HepG2 (cell line): ENCODE measurements around the gene PCGF3. TPM values are rescaled to one million over a fixed set of nuclear protein-coding genes. Genes with fewer than 3 reads are reported as not detected.
A peak's percentile ranks its signal among the peaks of the same experiment; 100 is the strongest.

Experiments used
- BHLHE40 ChIP-seq: IDR thresholded peaks from 2 replicates; pipeline ENCODE4 v1.6.1; 2011; ENCODE audit warnings: low read length, improper control_type of control experiment
- HNRNPLL ChIP-seq: fragments of 200-400 bp; formaldehyde crosslinking; IDR thresholded peaks from 2 replicates; pipeline ENCODE4 v1.6.1; 2017; ENCODE audit warnings: mild to moderate bottlenecking, low read depth, low read length; ENCODE audit not compliant: poor library complexity, severe bottlenecking
- JUN ChIP-seq: sonication (generic); formaldehyde crosslinking; IDR thresholded peaks from 2 replicates; pipeline ENCODE4 v1.4.0; 2020; ENCODE audit warnings: mild to moderate bottlenecking, missing genetic modification reagents
- ZNF230 ChIP-seq: sonication (generic); formaldehyde crosslinking; IDR thresholded peaks from 2 replicates; pipeline ENCODE4 v1.4.0; 2020; ENCODE audit warnings: mild to moderate bottlenecking, missing genetic modification reagents
- polyA plus RNA-seq, 8 experiments: library from polyadenylated mRNA; depleted of rRNA in 3 of 8; stranded (reverse) in 7 of 8; unstranded in 1 of 8; fragments of >200 nt; fragmentation: Illumina TruSeq in 4 of 8; extraction: Trizol in 4 of 8; gene quantifications; 2 replicates each; pipeline versions ENCODE4 v1.2.1 to v1.2.3, GENCODE V29; 2011 to 2016; ENCODE audit warnings: low read depth in 4 of 8, missing spikeins in 1 of 8, mixed read lengths in 1 of 8; ENCODE audit not compliant: insufficient read depth in 1 of 8
- total RNA-seq, 5 experiments: library from RNA; depleted of rRNA; stranded (reverse); fragments of >200 nt; fragmentation: Illumina TruSeq; extraction: Trizol; gene quantifications; 2 replicates each; pipeline ENCODE4 v1.2.3, GENCODE V29; 2016; ENCODE audit warnings: low read depth in 1 of 5
- TF ChIP-seq, protein P1 (sequence below): sonication (generic); formaldehyde crosslinking; IDR thresholded peaks from 2 replicates; pipeline ENCODE4 v1.4.0; 2020; ENCODE audit warnings: mild to moderate bottlenecking, missing genetic modification reagents
- TF ChIP-seq, protein P2 (sequence below), 2 experiments: fragments of 450-650 bp in 1 of 2; sonication (generic) in 1 of 2; formaldehyde crosslinking in 1 of 2; IDR thresholded peaks; 2 replicates each; pipeline versions ENCODE4 v1.6.1 to v1.8.0; 2016 to 2022; ENCODE audit warnings: antibody characterized with exemption in 1 of 2, mild to moderate bottlenecking in 1 of 2, missing genetic modification reagents in 1 of 2
- TF ChIP-seq, protein P3 (sequence below): sonication (generic); formaldehyde crosslinking; IDR thresholded peaks from 2 replicates; pipeline ENCODE4 v1.8.1; 2023; ENCODE audit warnings: mild to moderate bottlenecking, moderate library complexity, missing genetic modification reagents
- TF ChIP-seq, protein P4 (sequence below): fragments of 450-650 bp; IDR thresholded peaks from 2 replicates; pipeline ENCODE4 v1.6.1; 2016
- TF ChIP-seq, protein P5 (sequence below): sonication (generic); formaldehyde crosslinking; IDR thresholded peaks from 2 replicates; pipeline ENCODE4 v1.5.0; 2020; ENCODE audit warnings: mild to moderate bottlenecking, missing genetic modification reagents
- TF ChIP-seq, protein P6 (sequence below): sonication (generic); formaldehyde crosslinking; IDR thresholded peaks from 2 replicates; pipeline ENCODE4 v1.8.0; 2022; ENCODE audit warnings: missing genetic modification reagents, mild to moderate bottlenecking, borderline replicate concordance

Gene PCGF3
- total and polyA plus RNA-seq, 2 of the 13 experiments (the other 11 are each of a cell fraction or from before 2014, with no cell fraction given), result 28.6 to 66.2 TPM

DNA sequence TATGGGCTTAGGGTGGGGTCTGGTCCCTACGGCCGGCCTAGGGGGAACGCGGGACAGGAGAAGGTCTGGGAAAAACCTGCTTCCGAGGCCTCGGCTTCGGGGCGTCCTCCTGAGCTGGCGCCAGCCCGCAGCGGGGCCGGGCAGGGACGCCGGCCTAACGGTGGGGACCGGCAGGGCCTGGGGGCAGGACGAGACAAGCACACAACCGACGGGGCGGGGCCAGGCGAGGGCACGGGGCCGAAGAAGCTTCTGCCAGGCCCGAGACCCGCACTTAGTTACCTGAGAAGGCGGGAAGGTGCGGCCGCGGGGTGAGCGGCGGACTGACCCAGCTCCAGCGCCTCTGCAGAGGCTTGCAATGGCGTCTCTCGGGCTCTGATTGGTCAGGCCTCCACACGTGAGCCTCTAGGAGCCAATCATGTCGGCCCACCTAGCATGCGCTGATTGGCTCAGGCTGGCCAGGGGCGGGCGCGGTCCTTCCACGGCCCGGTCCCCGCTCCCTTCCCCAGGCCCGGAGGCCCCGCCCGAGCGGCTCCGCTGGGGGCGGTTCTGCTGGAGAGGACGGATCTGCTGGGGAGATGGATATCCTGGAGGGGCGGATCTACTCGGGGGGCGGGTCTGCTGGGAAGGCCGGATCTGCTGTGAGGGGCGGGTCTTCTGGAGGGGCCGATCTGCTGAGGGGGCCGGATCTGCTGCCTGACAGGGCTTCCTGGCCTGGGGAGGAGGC, 76.0 kb downstream of the PCGF3 start (continued):
- TF ChIP-seq, protein P1, sequence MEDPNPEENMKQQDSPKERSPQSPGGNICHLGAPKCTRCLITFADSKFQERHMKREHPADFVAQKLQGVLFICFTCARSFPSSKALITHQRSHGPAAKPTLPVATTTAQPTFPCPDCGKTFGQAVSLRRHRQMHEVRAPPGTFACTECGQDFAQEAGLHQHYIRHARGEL, result 0 out of 2 replicates have a peak, but pooled peaks have one; percentile 82
- peak; percentile 87 for TF ChIP-seq BHLHE40
- TF ChIP-seq JUN, result 0 out of 2 replicates have a peak, but pooled peaks have one; percentile 17
- TF ChIP-seq, protein P2, sequence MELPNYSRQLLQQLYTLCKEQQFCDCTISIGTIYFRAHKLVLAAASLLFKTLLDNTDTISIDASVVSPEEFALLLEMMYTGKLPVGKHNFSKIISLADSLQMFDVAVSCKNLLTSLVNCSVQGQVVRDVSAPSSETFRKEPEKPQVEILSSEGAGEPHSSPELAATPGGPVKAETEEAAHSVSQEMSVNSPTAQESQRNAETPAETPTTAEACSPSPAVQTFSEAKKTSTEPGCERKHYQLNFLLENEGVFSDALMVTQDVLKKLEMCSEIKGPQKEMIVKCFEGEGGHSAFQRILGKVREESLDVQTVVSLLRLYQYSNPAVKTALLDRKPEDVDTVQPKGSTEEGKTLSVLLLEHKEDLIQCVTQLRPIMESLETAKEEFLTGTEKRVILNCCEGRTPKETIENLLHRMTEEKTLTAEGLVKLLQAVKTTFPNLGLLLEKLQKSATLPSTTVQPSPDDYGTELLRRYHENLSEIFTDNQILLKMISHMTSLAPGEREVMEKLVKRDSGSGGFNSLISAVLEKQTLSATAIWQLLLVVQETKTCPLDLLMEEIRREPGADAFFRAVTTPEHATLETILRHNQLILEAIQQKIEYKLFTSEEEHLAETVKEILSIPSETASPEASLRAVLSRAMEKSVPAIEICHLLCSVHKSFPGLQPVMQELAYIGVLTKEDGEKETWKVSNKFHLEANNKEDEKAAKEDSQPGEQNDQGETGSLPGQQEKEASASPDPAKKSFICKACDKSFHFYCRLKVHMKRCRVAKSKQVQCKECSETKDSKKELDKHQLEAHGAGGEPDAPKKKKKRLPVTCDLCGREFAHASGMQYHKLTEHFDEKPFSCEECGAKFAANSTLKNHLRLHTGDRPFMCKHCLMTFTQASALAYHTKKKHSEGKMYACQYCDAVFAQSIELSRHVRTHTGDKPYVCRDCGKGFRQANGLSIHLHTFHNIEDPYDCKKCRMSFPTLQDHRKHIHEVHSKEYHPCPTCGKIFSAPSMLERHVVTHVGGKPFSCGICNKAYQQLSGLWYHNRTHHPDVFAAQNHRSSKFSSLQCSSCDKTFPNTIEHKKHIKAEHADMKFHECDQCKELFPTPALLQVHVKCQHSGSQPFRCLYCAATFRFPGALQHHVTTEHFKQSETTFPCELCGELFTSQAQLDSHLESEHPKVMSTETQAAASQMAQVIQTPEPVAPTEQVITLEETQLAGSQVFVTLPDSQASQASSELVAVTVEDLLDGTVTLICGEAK (IDR thresholded peaks at IDR 0.05), result no peak
- TF ChIP-seq, protein P2 (CRISPR knock-in tag; IDR thresholded peaks at IDR 0.05), result 0 out of 2 replicates have a peak, but pooled peaks have one; percentile 21
- TF ChIP-seq ZNF230, result no peak; the same call in 1 of the 2 replicates
- TF ChIP-seq HNRNPLL, result peak; percentile 80
- TF ChIP-seq, protein P3, sequence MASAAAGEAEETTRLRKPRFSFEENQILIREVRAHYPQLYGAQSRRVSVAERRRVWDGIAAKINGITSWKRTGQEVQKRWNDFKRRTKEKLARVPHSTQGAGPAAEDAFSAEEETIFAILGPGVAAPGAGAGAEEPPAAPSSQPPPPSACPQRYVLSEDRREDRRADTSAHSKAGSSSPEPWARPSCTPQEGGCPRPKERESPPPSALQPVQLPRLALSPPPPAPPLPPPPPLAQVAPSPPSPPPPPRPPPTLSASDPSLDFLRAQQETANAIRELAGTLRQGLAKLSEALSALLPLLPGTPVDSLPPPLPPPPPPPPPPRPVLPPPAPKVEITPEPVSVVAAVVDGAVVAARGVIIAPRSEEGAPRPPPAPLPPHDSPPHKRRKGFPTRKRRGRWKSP (CRISPR knock-in tag), result peak; percentile 85; the same call in 1 of the 2 replicates
- TF ChIP-seq, protein P4, sequence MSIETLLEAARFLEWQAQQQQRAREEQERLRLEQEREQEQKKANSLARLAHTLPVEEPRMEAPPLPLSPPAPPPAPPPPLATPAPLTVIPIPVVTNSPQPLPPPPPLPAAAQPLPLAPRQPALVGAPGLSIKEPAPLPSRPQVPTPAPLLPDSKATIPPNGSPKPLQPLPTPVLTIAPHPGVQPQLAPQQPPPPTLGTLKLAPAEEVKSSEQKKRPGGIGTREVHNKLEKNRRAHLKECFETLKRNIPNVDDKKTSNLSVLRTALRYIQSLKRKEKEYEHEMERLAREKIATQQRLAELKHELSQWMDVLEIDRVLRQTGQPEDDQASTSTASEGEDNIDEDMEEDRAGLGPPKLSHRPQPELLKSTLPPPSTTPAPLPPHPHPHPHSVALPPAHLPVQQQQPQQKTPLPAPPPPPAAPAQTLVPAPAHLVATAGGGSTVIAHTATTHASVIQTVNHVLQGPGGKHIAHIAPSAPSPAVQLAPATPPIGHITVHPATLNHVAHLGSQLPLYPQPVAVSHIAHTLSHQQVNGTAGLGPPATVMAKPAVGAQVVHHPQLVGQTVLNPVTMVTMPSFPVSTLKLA, result 0 out of 2 replicates have a peak, but pooled peaks have one; percentile 21
- TF ChIP-seq, protein P5, sequence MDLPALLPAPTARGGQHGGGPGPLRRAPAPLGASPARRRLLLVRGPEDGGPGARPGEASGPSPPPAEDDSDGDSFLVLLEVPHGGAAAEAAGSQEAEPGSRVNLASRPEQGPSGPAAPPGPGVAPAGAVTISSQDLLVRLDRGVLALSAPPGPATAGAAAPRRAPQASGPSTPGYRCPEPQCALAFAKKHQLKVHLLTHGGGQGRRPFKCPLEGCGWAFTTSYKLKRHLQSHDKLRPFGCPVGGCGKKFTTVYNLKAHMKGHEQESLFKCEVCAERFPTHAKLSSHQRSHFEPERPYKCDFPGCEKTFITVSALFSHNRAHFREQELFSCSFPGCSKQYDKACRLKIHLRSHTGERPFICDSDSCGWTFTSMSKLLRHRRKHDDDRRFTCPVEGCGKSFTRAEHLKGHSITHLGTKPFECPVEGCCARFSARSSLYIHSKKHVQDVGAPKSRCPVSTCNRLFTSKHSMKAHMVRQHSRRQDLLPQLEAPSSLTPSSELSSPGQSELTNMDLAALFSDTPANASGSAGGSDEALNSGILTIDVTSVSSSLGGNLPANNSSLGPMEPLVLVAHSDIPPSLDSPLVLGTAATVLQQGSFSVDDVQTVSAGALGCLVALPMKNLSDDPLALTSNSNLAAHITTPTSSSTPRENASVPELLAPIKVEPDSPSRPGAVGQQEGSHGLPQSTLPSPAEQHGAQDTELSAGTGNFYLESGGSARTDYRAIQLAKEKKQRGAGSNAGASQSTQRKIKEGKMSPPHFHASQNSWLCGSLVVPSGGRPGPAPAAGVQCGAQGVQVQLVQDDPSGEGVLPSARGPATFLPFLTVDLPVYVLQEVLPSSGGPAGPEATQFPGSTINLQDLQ (CRISPR knock-in tag), result 0 out of 2 replicates have a peak, but pooled peaks have one; percentile 39
- TF ChIP-seq, protein P6, sequence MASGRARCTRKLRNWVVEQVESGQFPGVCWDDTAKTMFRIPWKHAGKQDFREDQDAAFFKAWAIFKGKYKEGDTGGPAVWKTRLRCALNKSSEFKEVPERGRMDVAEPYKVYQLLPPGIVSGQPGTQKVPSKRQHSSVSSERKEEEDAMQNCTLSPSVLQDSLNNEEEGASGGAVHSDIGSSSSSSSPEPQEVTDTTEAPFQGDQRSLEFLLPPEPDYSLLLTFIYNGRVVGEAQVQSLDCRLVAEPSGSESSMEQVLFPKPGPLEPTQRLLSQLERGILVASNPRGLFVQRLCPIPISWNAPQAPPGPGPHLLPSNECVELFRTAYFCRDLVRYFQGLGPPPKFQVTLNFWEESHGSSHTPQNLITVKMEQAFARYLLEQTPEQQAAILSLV (CRISPR knock-in tag), result peak; percentile 90; the same call in 1 of the 2 replicates
